Activated CD8-positive, alpha-beta memory T cell treated with anti-CD3 and anti-CD28 coated beads for 36 hours (primary cell): ENCODE data around the gene ZNF121. TPM values are rescaled to one million over a fixed set of nuclear protein-coding genes. Genes with fewer than 3 reads are reported as not detected.
"Not testable (repeated sequence)": the region's sequence is repeated elsewhere in the genome, so short reads cannot be mapped to it uniquely, and the experiment has no call there.

Experiments used
- CTCF ChIA-PET: fragments of 350-600 bp; sonication (Branson Sonifier 250); formaldehyde crosslinking; loops from one replicate; lab custom pipeline; 2021; ENCODE audit warnings: antibody characterized with exemption; lab: Charles Lee
- POLR2A ChIA-PET: fragments of 350-600 bp; sonication (Branson Sonifier 250); formaldehyde crosslinking; loops from one replicate; lab custom pipeline; 2021; ENCODE audit warnings: antibody characterized with exemption; lab: Charles Lee
- total RNA-seq, 2 experiments: library from RNA; stranded (reverse); gene quantifications; one replicate each; pipeline ENCODE4 v1.2.3, GENCODE V29; 2021

ZNF121 gene
- total RNA-seq, 2 experiments from 2014 or later: 83.8 to 85.9 TPM

DNA sequence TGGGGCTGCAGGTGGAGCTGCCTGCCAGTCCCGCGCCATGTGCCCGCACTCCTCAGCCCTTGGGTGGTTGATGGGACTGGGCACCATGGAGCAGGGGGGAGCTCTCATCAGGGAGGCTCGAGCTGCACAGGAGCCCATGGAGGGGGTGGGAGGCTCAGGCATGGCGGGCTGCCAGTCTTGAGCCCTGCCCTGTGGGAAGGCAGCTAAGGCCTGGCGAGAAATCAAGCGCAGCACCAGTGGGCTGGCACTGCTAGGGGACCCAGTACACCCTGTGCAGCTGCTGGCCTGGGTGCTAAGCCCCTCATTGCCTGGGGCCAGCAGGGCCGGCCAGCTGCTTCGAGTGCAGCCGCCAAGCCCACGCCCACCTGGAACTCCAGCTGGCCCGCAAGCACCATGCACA is 43.0 kb downstream of the ZNF121 start:
- CTCF ChIA-PET, POLR2A ChIA-PET: not testable (repeated sequence)

DNA sequence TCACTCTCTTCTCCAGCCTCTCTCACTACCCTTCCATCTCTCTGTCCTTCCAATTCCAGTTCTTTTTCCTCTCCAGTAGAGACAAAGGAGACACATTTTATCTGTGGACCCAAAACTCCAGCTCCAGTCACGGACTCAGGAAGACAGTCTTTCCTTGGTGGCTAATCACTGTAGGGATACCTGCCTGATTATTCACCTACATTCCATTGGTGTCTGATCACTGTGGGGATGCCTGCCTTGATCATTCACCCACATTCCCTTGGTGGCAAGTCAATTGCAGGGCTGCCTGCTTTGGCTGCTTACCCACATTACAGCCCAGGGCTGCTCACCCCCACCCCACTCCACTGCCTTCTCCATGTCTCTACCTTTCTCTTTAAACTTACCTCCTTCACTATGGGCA is 44.4 kb downstream of the ZNF121 start:
- CTCF ChIA-PET, POLR2A ChIA-PET: not testable (repeated sequence)

DNA sequence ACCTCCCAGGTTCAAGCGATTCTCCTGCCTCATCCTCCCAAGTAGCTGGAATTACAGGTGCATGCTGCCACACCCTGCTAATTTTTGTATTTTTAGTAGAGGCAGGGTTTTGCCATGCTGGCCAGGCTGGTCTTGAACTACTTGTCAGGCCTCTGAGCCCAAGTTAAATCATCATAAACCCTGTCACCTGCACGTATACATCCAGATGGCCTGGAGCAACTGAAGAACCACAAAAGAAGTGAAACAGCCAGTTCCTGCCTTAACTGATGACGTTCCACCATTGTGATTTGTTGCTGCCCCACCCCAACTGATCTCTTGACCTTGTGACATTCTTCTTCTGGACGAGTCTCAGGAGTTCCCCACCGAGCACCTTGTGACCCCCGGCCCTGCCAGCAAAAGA is 45.1 kb downstream of the ZNF121 start:
- POLR2A ChIA-PET, CTCF ChIA-PET: not testable (repeated sequence)

DNA sequence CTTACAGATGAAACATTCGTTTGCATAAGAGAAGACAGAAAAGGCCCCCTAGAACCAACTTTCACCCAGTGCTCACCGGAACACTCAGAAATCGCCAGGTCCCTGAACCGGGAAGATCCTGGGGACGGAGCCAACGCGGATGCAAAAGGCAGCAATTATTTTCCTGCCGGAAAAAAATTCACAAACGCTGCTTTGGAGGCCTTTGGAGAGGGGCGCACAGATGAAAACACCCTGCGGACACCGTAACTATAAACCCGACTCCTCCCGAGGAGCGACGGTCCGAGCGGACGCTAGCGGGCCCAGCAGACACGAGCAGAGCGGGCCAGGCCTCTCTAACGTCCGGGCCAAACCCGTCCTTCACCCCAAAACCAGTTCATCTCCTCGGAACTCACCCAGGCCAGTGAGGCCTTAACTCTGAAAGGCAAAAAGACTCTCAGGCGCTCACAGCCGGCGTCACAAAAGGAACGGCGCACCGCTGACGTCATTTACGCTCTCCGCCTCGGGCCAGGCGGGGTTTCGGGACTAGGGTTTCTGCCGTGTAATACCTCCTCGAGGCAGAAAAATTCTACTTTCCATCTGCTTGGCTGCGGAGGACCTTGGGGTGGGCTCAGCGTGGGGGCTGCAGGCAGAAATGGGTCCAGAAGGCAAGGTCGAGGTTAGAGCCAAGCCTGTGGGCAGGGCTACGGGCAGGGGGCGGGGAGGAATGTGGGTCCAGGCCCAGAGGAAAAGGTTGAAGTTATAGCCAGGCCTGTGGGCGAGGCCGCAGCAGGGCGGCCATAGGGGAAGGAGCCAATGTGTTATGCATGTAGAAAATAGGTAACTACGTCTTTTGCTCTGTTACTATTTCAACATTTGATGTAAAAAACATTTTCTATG is 45.9 kb downstream of the ZNF121 start, which contains the start of gene ZNF426:
Gene ZNF426, minus strand, starts transcription at position 463 of the 876 bp plus-strand sequence. CDS start 2,413 bp downstream, outside the sequence.
- ChIA-PET POLR2A (interaction anchor here (0.6 kb wide), 1 partner anchor 45 kb away, joined by 6 read pairs; no protein-coding TSS in a partner anchor), CTCF (no interaction called here)

DNA sequence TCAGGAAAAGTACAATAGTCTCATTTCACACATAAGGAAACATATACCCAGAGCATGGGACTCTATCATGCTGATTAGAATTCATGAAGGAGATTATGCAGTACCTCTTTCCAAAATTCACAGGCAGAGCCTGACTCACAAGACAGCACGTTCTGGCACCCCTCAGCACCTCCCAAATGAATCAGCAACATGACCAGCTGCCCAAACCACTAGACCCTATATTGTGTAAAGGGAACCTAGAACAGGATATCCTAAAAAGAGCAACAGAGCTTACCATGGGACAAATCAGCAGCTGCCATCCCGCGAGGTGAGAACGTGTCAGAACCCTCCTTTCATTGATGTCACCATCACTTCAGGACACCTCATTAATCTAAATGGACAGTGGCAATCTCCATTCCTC is 48.4 kb downstream of the ZNF121 start:
- CTCF ChIA-PET: no interaction called here
- POLR2A ChIA-PET: no interaction called here

DNA sequence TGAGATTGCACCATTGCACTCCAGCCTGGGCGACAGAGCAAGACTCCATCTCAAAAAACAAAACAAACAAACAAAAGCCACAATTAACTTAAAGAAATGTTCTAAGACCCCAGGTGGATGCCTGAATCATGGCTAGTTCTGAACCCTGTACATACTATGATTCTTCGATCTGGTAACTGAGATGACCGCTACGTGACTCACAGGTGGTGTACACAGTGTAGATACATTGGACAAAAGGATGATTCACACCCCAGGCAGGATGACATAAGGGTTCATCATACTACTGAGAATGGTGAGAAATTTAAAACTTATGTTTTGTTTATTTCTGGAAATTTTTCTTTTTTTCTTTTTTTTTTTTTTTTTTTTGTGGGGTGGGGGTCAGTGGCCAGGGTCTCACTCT is 52.4 kb downstream of the ZNF121 start:
- ChIA-PET POLR2A (no interaction called here), CTCF (no interaction called here)

DNA sequence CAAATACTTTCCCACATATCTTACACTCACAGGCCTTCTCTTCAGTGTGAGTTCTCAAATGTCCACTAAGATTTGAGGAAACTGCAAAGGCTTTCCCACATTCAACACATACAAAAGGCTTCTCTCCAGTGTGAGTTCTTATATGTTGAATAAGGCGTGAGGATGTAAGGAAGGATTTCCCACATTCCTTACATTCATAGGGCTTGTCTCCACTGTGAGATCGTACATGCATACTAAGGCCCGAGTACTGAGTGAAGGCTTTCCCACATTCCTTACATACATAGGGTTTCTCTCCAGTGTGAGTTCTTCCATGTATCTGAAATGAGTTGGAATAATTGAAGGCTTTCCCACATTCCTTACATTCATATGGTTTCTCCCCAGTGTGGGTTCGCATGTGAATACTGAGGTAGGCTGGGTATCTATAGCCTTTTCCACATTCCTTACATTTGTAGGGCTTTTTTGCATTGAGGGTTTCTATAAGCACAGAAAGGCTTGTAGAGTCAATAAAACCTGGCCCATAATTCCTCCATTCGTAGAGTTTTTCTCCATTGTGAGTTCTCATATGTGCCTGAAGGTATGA is 55.5 kb downstream of the ZNF121 start:
- CTCF ChIA-PET: no interaction called here
- POLR2A ChIA-PET: no interaction called here

DNA sequence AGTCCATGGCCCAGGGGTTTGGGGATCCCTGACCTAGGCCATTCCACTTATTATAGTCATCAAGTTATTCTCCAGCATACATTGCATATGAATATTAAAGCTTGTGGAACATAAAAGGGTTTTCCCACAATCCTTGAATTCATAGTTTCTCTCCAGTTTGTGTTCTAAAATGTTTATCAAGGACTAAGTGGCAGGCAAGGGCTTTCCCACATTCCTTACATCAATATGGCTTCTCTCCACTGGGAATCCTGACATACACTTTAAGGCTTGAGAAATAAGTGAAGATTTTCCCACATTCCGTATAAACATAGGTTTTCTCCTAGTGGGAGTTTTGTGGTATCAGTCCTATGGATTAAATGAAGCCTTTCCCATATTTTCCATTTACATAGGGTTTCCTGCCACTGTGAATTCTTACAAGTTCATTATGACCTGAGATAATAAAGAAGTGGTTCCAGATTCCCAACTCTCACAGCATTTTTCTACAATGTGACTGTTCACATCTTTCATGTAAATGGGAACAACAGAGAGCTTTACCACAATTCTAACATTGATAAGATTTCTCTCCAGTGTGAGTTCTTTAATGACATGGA is 60.3 kb downstream of the ZNF121 start:
- POLR2A ChIA-PET: no interaction called here

More for the DNA sequence above, 60.3 kb downstream of the ZNF121 start:
- CTCF ChIA-PET: no interaction called here

Other genes with a start within 250 kb of the ZNF121 start
- under 1 TPM; 0.36 to 0.48 TPM for gene ZNF177, start 221.5 kb downstream of the ZNF121 start, total RNA-seq
- gene ZNF266, start 148.9 kb downstream of the ZNF121 start, total RNA-seq: 10 to 100 TPM; 28.2 to 32.1 TPM
- gene ZNF560, start 85.9 kb downstream of the ZNF121 start, total RNA-seq: not detected
- 10 to 100 TPM; 15.6 to 15.7 TPM for gene ZNF426, start 45.9 kb downstream of the ZNF121 start, total RNA-seq
- gene ZNF561, start 36.7 kb upstream of the ZNF121 start, total RNA-seq: 10 to 100 TPM; 33.6 to 33.8 TPM
- gene ZNF562, start 90.6 kb upstream of the ZNF121 start, total RNA-seq: 10 to 100 TPM; 45.0 to 47.6 TPM
- 1 to 10 TPM; 4.0 to 4.7 TPM for gene ZNF846, start 184.2 kb upstream of the ZNF121 start, total RNA-seq
- gene FBXL12, start 234.6 kb upstream of the ZNF121 start, total RNA-seq: 10 to 100 TPM; 24.7 TPM
- gene UBL5, start 243.4 kb upstream of the ZNF121 start, total RNA-seq: 100 to 1,000 TPM; 342 to 354 TPM